ENCODE data around the gene ARHGAP8.

GRCh38 chr22:44711241-44711560, 41.2 kb upstream of the ARHGAP8 start:
- TF ChIP-seq CTCF (conservative IDR thresholded peaks at IDR 0.05; ENCODE audit: low read length) (no peak), EZH2phosphoT487 (IDR thresholded peaks at IDR 0.05; ENCODE audit: borderline replicate concordance, low read depth, low read length) (no peak)
